DND-41 (cell line): ENCODE data around the gene ZNF581.

Source experiments
- ATAC-seq: fragments of 200-7000 bp; cut with Tn5 transposase; 3 replicates; pipeline ENCODE4 v1.9.1; 2021; ENCODE audit warnings: low read depth; ENCODE audit not compliant: insufficient read depth
- DNase-seq: peaks from one replicate; pipeline ENCODE4 v3.0.0-alpha.2; 2020
- H2AFZ ChIP-seq: 2 replicates; pipeline ENCODE4 v1.6.0; 2012; ENCODE audit warnings: low read depth, low read length
- H3K27ac ChIP-seq: 2 replicates; pipeline ENCODE4 v1.5.1; 2012; ENCODE audit warnings: low read length, inconsistent platforms
- H3K27me3 ChIP-seq: fragments of 200-600 bp; sonication (generic); 2 replicates; pipeline ENCODE4 v1.6.0; 2012; ENCODE audit warnings: low read length, mild to moderate bottlenecking, inconsistent platforms; ENCODE audit not compliant: insufficient read depth, poor library complexity
- H3K36me3 ChIP-seq: 2 replicates; pipeline ENCODE4 v1.5.1; 2012; ENCODE audit warnings: low read length, inconsistent platforms; ENCODE audit not compliant: insufficient read depth
- H3K4me1 ChIP-seq: 2 replicates; pipeline ENCODE4 v1.5.1; 2012; ENCODE audit warnings: mild to moderate bottlenecking, low read length; ENCODE audit not compliant: insufficient read depth
- H3K4me2 ChIP-seq: 2 replicates; pipeline ENCODE4 v1.6.0; 2012; ENCODE audit warnings: mild to moderate bottlenecking, moderate library complexity, low read length, inconsistent platforms; ENCODE audit not compliant: insufficient read depth
- H3K4me3 ChIP-seq, 2 experiments: fragments of 200-600 bp in 1 of 2; shearing (Covaris generic) in 1 of 2; 2 replicates each; pipeline ENCODE4 v1.5.1; 2012 to 2016; ENCODE audit warnings: inconsistent platforms in 2 of 2, low read length in 2 of 2, mild to moderate bottlenecking in 2 of 2, low read depth in 1 of 2, moderate library complexity in 1 of 2
- H3K79me2 ChIP-seq: 2 replicates; pipeline ENCODE4 v1.6.0; 2012; ENCODE audit warnings: low read length, inconsistent platforms; ENCODE audit not compliant: insufficient read depth
- H3K9ac ChIP-seq: 2 replicates; pipeline ENCODE4 v1.6.0; 2012; ENCODE audit warnings: low read depth, mild to moderate bottlenecking, inconsistent platforms, low read length, moderate library complexity
- H3K9me3 ChIP-seq: 2 replicates; pipeline ENCODE4 v1.5.1; 2012; ENCODE audit warnings: low read length, moderate library complexity, mild to moderate bottlenecking, inconsistent platforms; ENCODE audit not compliant: insufficient read depth, severe bottlenecking
- H4K20me1 ChIP-seq: 2 replicates; pipeline ENCODE4 v1.6.0; 2012; ENCODE audit warnings: low read length; ENCODE audit not compliant: insufficient read depth
- CTCF ChIP-seq: IDR thresholded peaks from 2 replicates; pipeline ENCODE4 v1.5.1; 2012; ENCODE audit warnings: borderline replicate concordance, low read length, moderate library complexity, mild to moderate bottlenecking; ENCODE audit not compliant: poor library complexity, severe bottlenecking; ENCODE audit errors: extremely low read depth
- EZH2 ChIP-seq: IDR thresholded peaks from 3 replicates; pipeline ENCODE4 v1.6.1; 2012; ENCODE audit warnings: borderline replicate concordance, low read depth, mild to moderate bottlenecking, moderate library complexity, low read length, inconsistent platforms; ENCODE audit not compliant: severe bottlenecking

The ZNF581 gene

DNA sequence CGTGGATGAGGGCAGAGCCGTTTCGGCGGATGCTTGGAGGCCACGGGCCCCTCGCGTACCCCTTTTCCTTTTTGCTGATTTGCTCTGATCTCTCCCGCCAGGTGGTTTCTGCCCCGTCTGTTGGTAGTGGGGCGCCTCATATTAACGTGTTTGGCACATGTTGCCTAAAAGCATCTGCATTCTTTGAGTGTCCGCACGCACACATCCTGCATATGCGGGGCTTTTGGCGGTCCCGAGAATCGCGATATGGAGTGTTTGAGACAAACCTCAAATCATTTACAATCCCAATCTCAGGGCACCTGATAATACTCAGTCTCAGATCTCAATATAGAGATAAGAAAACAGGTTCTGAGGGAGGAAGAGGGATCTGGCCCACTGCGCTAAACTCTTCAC is 12.2 kb downstream of the ZNF581 start:
- peaks cover 53% of the 10 kb centered on the region for H4K20me1 ChIP-seq
- peak overlapping the region; percentile 90 for H3K9ac ChIP-seq
- peak overlapping the region; percentile 76 to 89 for H3K4me3 ChIP-seq
- no peak for TF ChIP-seq CTCF
- no peak for TF ChIP-seq EZH2
- H3K27me3 ChIP-seq, result no peaks in the 10 kb centered on the region
- peak overlapping the region; percentile 83 for H3K4me2 ChIP-seq
- peak overlapping the region; percentile 28; the same call in 1 of the 2 replicates for H2AFZ ChIP-seq
- no peak for DNase-seq
- peaks cover 55% of the 10 kb centered on the region for H3K4me1 ChIP-seq
- ATAC-seq, result no peak
- peaks cover 65% of the 10 kb centered on the region for H3K79me2 ChIP-seq
- H3K9me3 ChIP-seq, result no peaks in the 10 kb centered on the region
- H3K27ac ChIP-seq, result peak overlapping the region; percentile 89
- H3K36me3 ChIP-seq, result peaks cover 56% of the 10 kb centered on the region

GRCh38 chr19:55656552-55656951 is 13.1 kb downstream of the ZNF581 start:
- no peak overlapping the region for H2AFZ ChIP-seq
- TF ChIP-seq EZH2 (no peak), CTCF (no peak)
- no peaks in the 10 kb centered on the region for H3K9me3 ChIP-seq
- H3K4me3 ChIP-seq, result peak overlapping the region; percentile 76 to 89; a peak in 3 of 4 replicates
- no peaks in the 10 kb centered on the region for H3K27me3 ChIP-seq
- peaks cover 74% of the 10 kb centered on the region for H3K79me2 ChIP-seq
- H3K4me1 ChIP-seq, result peaks cover 52% of the 10 kb centered on the region
- ATAC-seq, result no peak
- H3K27ac ChIP-seq, result peak overlapping the region; percentile 89
- peaks cover 60% of the 10 kb centered on the region for H3K36me3 ChIP-seq
- H3K9ac ChIP-seq, result peak overlapping the region; percentile 90
- H4K20me1 ChIP-seq, result peaks cover 62% of the 10 kb centered on the region
- DNase-seq, result no peak
- H3K4me2 ChIP-seq, result peak overlapping the region; percentile 83

DNA sequence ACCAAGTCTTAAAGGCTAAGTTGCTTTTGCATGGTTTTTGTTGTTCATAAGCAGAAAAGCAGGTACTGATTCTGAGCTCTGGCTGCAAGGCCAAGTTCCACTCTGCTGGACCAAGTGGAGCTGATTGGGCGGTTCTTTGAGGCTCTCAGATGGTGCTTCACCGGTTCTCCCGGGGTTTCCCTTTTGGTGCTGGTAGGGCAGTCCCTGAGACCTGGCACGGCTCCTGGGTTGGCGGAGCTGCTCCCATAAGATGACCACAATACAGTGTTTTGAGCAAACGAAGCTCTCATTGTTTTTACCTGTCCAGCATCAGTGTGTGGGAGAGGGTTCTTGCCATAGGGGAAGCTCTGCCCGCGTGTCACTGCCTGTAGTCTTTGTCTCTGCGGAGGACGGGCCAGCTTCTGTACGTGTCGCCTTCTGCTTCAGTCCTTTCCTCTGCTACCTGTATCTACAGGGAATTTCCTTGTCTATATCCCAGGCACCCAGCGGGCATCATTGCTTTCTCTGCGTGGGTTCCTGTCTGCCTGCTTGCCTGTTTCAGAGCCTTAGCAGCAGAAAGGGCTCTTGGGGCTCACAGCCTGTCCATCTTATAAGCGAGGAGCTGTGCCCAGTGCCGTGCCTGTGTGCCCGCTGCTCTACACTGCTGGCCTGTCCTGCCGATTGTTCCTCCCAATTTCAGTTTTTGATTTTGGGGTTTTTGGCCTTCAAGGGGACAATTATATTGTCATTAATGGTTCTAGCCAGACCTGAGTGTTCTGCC is 13.7 kb downstream of the ZNF581 start:
- Histone ChIP-seq H3K36me3 (peaks cover 66% of the 10 kb centered on the region), H3K79me2 (peaks cover 80% of the 10 kb centered on the region)

More for the DNA sequence above, 13.7 kb downstream of the ZNF581 start:
- Histone ChIP-seq H3K27ac (peak overlapping the region; percentile 89; the same call in 1 of the 2 replicates), H3K9me3 (no peaks in the 10 kb centered on the region), H3K4me3 (peak overlapping the region in 1 of 2 experiments; percentile 76; a peak in 3 of 4 replicates), H2AFZ (no peak overlapping the region), H3K4me1 (peaks cover 51% of the 10 kb centered on the region), H3K9ac (peak overlapping the region; percentile 90), H3K27me3 (no peaks in the 10 kb centered on the region), H4K20me1 (peaks cover 67% of the 10 kb centered on the region), H3K4me2 (peak overlapping the region; percentile 83)
- ATAC-seq (no peak), DNase-seq (no peak)
- TF ChIP-seq EZH2 (no peak), CTCF (no peak)
